ENCODE results near the gene CLRN2.
A peak's percentile ranks its signal among the peaks of the same experiment; 100 is the strongest.

CLRN2 gene

DNA sequence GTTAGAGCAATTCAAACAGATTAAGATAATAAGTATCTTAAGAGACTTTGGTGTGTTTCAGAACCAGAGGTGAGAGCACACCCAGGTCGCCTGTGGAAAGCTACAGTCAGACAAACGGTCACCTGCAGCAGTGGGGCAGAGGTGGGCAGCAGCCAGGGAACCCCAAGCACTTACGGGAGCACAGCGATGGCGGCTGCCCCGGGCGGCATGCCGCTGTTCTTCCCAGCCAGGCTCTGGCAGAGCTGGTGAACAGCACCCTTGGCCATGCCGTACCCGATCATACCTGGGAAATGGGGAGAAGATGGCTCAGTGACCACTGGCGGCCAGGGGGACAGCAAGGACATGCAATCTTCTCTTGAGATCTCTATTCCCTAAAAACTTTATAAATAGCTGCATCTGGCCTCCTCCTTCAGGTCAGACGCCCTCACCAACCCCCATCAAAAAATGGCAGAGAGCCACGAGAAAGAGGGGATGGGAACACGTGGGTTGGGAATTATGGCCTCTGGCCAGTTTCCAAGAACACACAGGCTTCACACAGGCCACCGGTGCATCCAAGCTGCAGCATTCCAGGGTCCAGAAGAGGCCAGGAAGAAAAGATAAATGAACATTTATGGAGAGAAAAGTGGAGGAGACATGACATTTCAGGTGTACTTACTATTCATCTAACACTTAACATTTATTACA, 22.8 kb upstream of the CLRN2 start:
- no peak overlapping the region for H3K4me3 ChIP-seq (ENCODE audit: low read length)
- peak; percentile 6 for DNase-seq (ENCODE audit: low read depth)

GRCh38 chr4:17492876-17493275, 22.1 kb upstream of the CLRN2 start:
- DNase-seq (ENCODE audit: low read depth): no peak
- TF ChIP-seq CTCF (conservative IDR thresholded peaks at IDR 0.05; ENCODE audit: low read length): no peak
- H3K4me3 ChIP-seq (ENCODE audit: low read length): no peak overlapping the region

More for the DNA sequence above, 22.8 kb upstream of the CLRN2 start:
- no peak for TF ChIP-seq CTCF (conservative IDR thresholded peaks at IDR 0.05; ENCODE audit: low read length)

DNA sequence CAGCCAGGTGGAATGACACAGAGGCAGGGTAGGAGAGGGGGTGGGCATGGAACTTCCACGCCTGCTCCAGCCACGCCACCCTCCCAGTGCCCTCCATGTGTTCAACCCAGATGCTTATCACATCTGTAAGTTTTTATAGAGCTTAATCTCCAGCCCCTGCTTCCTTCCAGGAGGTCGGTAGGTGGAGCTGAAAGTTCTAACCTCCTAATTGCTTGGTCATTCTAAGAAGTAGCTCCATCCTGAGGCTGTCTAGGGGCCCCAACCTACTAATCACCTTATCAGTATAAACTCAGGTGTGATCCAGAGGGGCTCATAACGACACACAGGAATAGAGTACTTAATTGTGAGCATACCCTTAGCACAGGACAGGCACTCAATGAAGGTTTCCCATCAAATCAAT, 21.3 kb upstream of the CLRN2 start:
- no peak for TF ChIP-seq CTCF (conservative IDR thresholded peaks at IDR 0.05; ENCODE audit: low read length)
- H3K4me3 ChIP-seq (ENCODE audit: low read length): no peak overlapping the region
- no peak for DNase-seq (ENCODE audit: low read depth)

- DNase-seq (ENCODE audit: low read depth): peak; percentile 62
- no peak for TF ChIP-seq CTCF (conservative IDR thresholded peaks at IDR 0.05; ENCODE audit: low read length)
- no peak overlapping the region for H3K4me3 ChIP-seq (ENCODE audit: low read length)
Observed at GRCh38 chr4:17494258-17495190, 20.4 kb upstream of the CLRN2 start.

- DNase-seq (ENCODE audit: low read depth): no peak
- no peak for TF ChIP-seq CTCF (conservative IDR thresholded peaks at IDR 0.05; ENCODE audit: low read length)
- no peak overlapping the region for H3K4me3 ChIP-seq (ENCODE audit: low read length)
Observed at GRCh38 chr4:17497890-17498523, 17.0 kb upstream of the CLRN2 start.

GRCh38 chr4:17500574-17500973, 14.4 kb upstream of the CLRN2 start:
- no peak for DNase-seq (ENCODE audit: low read depth)
- H3K4me3 ChIP-seq (ENCODE audit: low read length): no peak overlapping the region
- no peak for TF ChIP-seq CTCF (conservative IDR thresholded peaks at IDR 0.05; ENCODE audit: low read length)

Data from AG10803 (cell line).